HG03139 (cell line): ENCODE results near the gene PAQR4.
"Not testable (repeated sequence)": the region's sequence is repeated elsewhere in the genome, so short reads cannot be mapped to it uniquely, and the experiment has no call there.

Experiments
- ATAC-seq: cut with Tn5 transposase; IDR thresholded peaks from one replicate; pipeline ENCODE4 v1.9.1; 2021; ENCODE audit not compliant: unreplicated experiment

PAQR4 gene

GRCh38 chr16:2968738-2969544, at the start of gene PAQR4:
Gene PAQR4 (plus strand): TSS chr16:2969348. CDS start chr16:2969675, 327 bp downstream.
- peak; percentile 58 for ATAC-seq

- ATAC-seq, result no peak
Measured at GRCh38 chr16:2919511-2920255, 49.5 kb upstream of the PAQR4 start.

GRCh38 chr16:2923481-2923880, 45.7 kb upstream of the PAQR4 start:
- no peak for ATAC-seq

GRCh38 chr16:2924901-2925755, 44.0 kb upstream of the PAQR4 start:
- no peak for ATAC-seq

GRCh38 chr16:2925951-2926649, 43.0 kb upstream of the PAQR4 start:
- ATAC-seq, result no peak

- ATAC-seq, result no peak
Measured at GRCh38 chr16:2926650-2926999, 42.5 kb upstream of the PAQR4 start.

GRCh38 chr16:2927010-2927646, 42.0 kb upstream of the PAQR4 start:
- no peak for ATAC-seq

GRCh38 chr16:2928151-2928550, 41.0 kb upstream of the PAQR4 start:
- ATAC-seq, result not testable (repeated sequence)

- ATAC-seq, result no peak
Measured at GRCh38 chr16:2928796-2929195, 40.4 kb upstream of the PAQR4 start.

- ATAC-seq, result no peak
Measured at GRCh38 chr16:2929693-2930092, 39.5 kb upstream of the PAQR4 start.

- no peak for ATAC-seq
Measured at GRCh38 chr16:2930236-2930635, 38.9 kb upstream of the PAQR4 start.

- ATAC-seq, result not testable (repeated sequence)
Measured at GRCh38 chr16:2931231-2931914, 37.8 kb upstream of the PAQR4 start.

- no peak for ATAC-seq
Measured at GRCh38 chr16:2933136-2933535, 36.0 kb upstream of the PAQR4 start.

GRCh38 chr16:2933701-2934100, 35.4 kb upstream of the PAQR4 start:
- ATAC-seq, result no peak

- ATAC-seq, result no peak
Measured at GRCh38 chr16:2934450-2934849, 34.7 kb upstream of the PAQR4 start.

GRCh38 chr16:2936436-2937011, 32.6 kb upstream of the PAQR4 start:
- no peak for ATAC-seq

- no peak for ATAC-seq
Measured at GRCh38 chr16:2937170-2937569, 32.0 kb upstream of the PAQR4 start.

- no peak for ATAC-seq
Measured at GRCh38 chr16:2938206-2938605, 30.9 kb upstream of the PAQR4 start.

- ATAC-seq, result no peak
Measured at GRCh38 chr16:2939968-2940367, 29.2 kb upstream of the PAQR4 start.
